Measurements from ENCODE around the gene TSC22D2.
"Not testable (repeated sequence)": the region's sequence is repeated elsewhere in the genome, so short reads cannot be mapped to it uniquely, and the experiment has no call there.

The TSC22D2 gene

DNA sequence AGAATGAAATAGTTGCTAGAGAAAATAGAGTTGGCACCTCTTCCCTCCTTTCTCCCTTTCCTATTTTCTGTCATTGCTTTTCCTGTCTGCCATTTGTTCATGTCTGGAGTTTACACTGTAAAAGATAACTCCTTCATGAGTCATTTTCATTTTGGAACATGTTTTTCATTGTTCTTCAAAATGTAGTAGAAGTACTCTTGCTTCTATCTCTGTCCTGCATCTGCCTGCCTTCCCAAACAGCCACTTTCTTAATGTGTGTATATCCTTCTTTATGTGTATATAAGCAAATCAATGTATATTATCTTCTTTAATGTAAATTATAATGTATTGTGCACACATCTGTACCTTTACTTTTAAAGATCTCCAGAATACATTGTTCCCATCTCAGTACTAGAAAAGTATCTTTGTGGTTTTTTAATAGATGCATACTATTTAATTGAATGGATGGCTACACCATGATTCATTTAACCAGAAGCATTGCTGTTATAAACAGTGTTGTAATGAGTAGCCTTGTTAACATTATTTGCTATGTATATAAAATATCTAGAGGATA, 41.1 kb downstream of the TSC22D2 start:
- DNase-seq (ENCODE audit: low spot score): peak; percentile 50

GRCh38 chr3:150450916-150451315, 42.8 kb downstream of the TSC22D2 start:
- DNase-seq (ENCODE audit: low spot score): no peak

- DNase-seq (ENCODE audit: low spot score): no peak
These were observed 43.4 kb downstream of the TSC22D2 start for GRCh38 chr3:150451329-150452048.

- DNase-seq (ENCODE audit: low spot score): no peak
These were observed 45.3 kb downstream of the TSC22D2 start for GRCh38 chr3:150453353-150453752.

DNA sequence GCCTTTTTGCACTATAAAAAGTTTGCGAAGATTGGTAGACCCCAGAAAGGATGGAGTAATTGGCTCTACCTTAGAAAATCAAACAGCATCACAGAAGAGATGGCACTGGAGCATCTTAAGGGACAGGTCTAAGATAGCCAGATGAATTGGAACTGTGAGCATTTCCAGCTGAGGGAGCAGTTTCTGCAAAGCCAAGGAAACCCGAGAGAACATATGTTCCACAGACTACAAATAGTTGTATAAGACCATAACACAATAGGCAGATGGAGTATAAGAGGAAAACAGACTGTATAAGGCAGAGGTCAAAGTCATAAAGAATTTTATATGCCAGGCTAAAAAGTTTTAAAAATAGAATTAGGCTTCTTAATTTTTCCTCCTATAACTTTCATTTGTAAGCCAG, 46.0 kb downstream of the TSC22D2 start:
- no peak for DNase-seq (ENCODE audit: low spot score)

DNA sequence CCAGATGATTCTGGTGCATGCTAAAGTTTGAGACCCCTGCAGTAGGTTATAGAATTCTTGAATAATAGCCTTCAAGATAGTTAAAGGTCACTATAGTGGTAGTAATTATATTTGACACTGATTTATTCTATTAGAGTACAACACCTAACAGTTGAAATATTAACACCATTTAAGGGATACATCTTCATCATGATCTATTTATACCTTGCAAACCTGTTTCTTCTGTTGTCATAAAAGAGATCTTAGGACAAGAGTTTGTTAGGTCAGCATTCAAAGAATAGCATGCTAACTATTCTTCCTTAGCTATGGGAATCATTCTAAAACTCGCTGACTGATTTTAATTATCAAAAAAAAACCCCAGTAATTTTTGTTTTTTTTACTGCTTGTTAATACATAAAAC, 46.5 kb downstream of the TSC22D2 start:
- no peak for DNase-seq (ENCODE audit: low spot score)

- DNase-seq (ENCODE audit: low spot score): no peak
These were observed 47.2 kb downstream of the TSC22D2 start for GRCh38 chr3:150455341-150455740.

GRCh38 chr3:150458001-150458400, 49.9 kb downstream of the TSC22D2 start:
- DNase-seq (ENCODE audit: low spot score): no peak

GRCh38 chr3:150460484-150460883, 52.4 kb downstream of the TSC22D2 start:
- no peak for DNase-seq (ENCODE audit: low spot score)

- DNase-seq (ENCODE audit: low spot score): no peak
These were observed 53.3 kb downstream of the TSC22D2 start for GRCh38 chr3:150461399-150461798.

DNA sequence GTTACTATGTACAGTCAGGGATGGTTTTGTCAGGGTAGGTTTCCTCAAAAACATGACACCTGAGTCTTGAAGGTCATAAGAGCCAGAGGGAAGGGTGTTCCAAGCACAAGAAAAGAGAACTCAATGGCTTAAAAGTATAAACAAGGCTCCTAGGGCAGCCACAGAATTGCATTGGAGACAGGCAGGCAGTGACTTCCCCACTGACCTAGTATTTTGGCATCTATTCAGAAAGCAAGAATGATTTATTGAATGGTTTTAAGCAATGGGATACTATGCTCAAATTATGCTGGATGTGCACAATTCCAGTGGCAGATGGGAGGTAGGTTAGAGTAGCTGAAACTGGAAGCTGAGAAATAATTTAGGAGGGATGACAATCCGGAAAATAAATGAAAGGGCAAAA, 54.0 kb downstream of the TSC22D2 start:
- no peak for DNase-seq (ENCODE audit: low spot score)

DNA sequence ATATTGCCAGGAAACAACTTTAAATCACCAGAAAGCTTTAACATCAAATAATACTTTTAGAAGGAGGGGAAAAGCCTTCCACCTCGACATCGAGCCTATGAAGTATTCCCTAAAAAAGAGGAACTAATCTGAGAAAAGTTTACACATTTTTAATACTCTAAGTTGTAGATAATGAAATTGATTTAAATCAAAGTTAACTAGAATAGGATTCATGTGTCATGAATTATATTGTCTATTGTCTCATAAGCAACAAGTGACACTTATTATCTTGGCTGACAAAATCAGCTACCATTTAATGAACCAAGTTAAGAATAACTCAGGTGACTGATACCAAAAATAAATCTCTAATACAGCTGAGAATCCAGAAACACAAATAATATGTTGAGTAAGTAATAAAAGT, 56.6 kb downstream of the TSC22D2 start:
- DNase-seq (ENCODE audit: low spot score): no peak

- no peak for DNase-seq (ENCODE audit: low spot score)
These were observed 59.3 kb downstream of the TSC22D2 start for GRCh38 chr3:150467381-150467780.

DNA sequence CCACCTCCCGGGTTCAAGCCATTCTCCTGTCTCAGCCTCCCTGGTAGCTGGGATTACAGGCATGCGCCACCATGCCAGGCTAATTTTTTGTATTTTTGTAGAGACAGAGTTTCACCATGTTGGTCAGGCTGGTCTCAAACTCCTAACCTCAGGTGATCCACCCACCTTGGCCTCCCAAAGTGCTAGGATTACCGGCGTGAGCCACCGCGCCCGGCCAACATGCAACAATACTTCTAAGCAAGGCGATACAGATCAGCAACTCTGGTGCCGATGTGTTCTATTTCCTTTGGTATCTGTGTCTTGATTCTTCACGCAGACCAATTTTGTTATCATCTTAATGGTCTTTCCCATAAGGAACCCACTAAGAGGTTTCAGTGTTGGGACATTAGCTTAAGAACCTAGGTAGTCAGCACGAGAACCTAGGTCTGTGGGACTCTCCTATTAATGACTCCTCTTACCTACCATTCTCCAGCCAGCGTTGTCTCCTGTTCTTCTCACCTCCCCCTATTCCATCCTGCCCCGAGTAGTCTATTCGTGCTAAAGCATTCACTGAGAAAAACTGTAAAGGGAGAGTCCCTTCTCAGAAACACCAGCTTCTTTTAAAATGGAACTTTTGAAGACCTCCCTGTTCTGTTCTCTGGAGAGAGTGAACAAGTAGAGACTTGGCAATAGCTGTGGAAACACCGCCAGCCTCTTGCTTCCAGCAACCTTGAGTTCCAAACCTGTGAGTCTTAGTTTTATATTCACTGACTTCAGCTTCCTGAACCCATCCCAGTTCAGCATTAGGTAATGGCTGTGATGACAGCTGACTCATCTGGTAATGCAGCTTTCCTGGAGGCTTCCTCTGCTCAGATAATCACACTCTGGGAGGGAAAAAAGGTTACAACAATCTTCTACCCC, 61.2 kb downstream of the TSC22D2 start:
- DNase-seq (ENCODE audit: low spot score): peak; percentile 91

GRCh38 chr3:150469931-150470740, 62.0 kb downstream of the TSC22D2 start:
- no peak for DNase-seq (ENCODE audit: low spot score)

GRCh38 chr3:150472421-150472820, 64.3 kb downstream of the TSC22D2 start:
- no peak for DNase-seq (ENCODE audit: low spot score)

DNA sequence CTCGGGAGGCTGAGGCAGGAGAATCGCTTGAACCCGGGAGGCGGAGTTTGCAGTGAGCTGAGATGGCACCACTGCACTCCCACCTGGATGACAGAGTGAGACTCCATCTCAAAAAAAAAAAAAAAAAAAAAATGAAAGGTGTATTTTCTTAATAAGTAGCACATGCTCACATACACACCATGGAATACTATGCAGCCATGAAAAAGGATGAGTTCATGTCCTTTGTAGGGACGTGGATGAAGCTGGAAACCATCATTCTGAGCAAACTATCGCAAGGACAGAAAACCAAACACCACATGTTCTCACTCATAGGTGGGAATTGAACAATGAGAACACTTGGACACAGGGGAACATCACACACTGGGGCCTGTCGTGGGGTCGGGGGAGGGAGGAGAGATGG, 65.1 kb downstream of the TSC22D2 start:
- not testable (repeated sequence) for DNase-seq (ENCODE audit: low spot score)

GRCh38 chr3:150479370-150479769, 71.3 kb downstream of the TSC22D2 start:
- no peak for DNase-seq (ENCODE audit: low spot score)

DNA sequence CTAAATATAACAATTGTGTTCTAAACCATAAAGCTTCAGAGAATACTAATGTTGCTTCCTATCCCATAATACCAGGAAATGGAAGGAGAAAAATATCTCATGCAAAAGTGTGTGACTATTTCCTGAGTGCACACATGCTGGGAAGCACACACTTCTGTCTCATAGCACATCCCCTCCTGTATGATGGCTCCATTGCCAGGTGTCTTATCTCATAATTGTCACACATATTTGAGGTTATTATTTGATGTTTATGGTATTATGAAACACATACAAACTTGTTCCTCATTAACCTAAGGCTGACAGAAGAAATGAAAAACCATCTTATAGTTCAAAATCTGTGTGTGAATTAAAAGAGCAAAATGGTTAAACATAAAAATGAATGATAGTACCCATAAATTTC, 72.8 kb downstream of the TSC22D2 start:
- no peak for DNase-seq (ENCODE audit: low spot score)

DNA sequence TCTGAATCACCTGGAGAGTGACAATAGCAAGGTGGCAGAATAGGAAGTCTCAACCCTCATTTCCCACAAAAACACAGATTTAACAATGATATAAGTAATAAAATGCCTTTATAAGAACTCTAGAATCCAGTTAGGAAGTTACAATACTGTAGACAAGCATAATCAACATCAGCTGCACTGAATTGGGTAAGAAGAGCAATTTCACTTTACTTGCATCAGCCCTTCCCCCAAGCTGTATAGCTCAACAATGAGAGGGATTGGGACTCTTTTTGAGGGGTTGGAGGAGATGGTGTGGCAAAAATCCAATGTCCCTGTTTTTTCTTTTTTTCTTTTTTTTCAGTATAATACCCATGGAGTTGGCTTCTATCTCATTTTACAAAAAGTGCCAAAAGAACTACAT, 75.1 kb downstream of the TSC22D2 start:
- no peak for DNase-seq (ENCODE audit: low spot score)

DNA sequence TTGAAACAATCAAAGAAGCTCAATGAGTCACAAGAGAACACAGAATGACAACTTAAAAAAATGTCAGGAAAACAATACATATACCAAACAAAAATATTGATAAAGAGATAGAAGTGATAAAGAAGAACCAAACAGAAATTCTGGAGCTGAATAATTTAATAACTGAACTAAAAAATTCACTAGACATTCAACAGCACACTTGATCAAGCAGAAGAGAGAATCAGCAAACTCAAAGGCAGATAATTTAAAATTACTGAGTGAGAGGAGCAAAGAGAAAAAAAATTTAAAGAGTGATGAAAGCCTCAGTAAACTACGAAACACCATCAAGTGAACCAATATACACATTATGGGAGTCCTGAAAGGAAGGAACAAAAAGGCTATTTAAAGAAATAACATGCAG, 76.3 kb downstream of the TSC22D2 start:
- no peak for DNase-seq (ENCODE audit: low spot score)

- no peak for DNase-seq (ENCODE audit: low spot score)
These were observed 80.8 kb downstream of the TSC22D2 start for GRCh38 chr3:150488867-150489266.
